Activated naive CD8-positive, alpha-beta T cell treated with anti-CD3 and anti-CD28 coated beads, Interleukin-2, amount 50 U/mL, for 16 hours (primary cell): ENCODE measurements around the gene MORF4L2.
"Not testable (repeated sequence)": the region's sequence is repeated elsewhere in the genome, so short reads cannot be mapped to it uniquely, and the experiment has no call there.

Experiments used
- DNase-seq: peaks from one replicate; pipeline ENCODE4 v3.0.0-alpha.2; 2020; ENCODE audit warnings: low read depth, low spot score

Gene MORF4L2

GRCh38 chrX:103678199-103678993, 8.1 kb downstream of the MORF4L2 start:
- DNase-seq: no peak

- DNase-seq: no peak
Measured at GRCh38 chrX:103674531-103675454, 11.7 kb downstream of the MORF4L2 start.

- no peak for DNase-seq
Measured at GRCh38 chrX:103669745-103670144, 16.8 kb downstream of the MORF4L2 start.

GRCh38 chrX:103666202-103667107, 20.0 kb downstream of the MORF4L2 start:
- no peak for DNase-seq

- no peak for DNase-seq
Measured at GRCh38 chrX:103663981-103664762, 22.3 kb downstream of the MORF4L2 start.

GRCh38 chrX:103659460-103659859, 27.0 kb downstream of the MORF4L2 start:
- DNase-seq: not testable (repeated sequence)

- no peak for DNase-seq
Measured at GRCh38 chrX:103658681-103659433, 27.6 kb downstream of the MORF4L2 start.

- not testable (repeated sequence) for DNase-seq
Measured at GRCh38 chrX:103657066-103657465, 29.4 kb downstream of the MORF4L2 start.

GRCh38 chrX:103656617-103657016, 29.9 kb downstream of the MORF4L2 start:
- no peak for DNase-seq

GRCh38 chrX:103655230-103656000, 31.1 kb downstream of the MORF4L2 start:
- DNase-seq: not testable (repeated sequence)

- no peak for DNase-seq
Measured at GRCh38 chrX:103651151-103651773, 35.2 kb downstream of the MORF4L2 start.

- DNase-seq: no peak
Measured at GRCh38 chrX:103647630-103648029, 38.9 kb downstream of the MORF4L2 start.

GRCh38 chrX:103644125-103644524, 42.4 kb downstream of the MORF4L2 start:
- no peak for DNase-seq

GRCh38 chrX:103640401-103641155, 45.9 kb downstream of the MORF4L2 start:
- no peak for DNase-seq

- DNase-seq: not testable (repeated sequence)
Measured at GRCh38 chrX:103638479-103639346, 47.8 kb downstream of the MORF4L2 start.

- DNase-seq: no peak
Measured at GRCh38 chrX:103637604-103638338, 48.7 kb downstream of the MORF4L2 start.
